ENCODE measurements around the gene IMMP2L. TPM values are rescaled to one million over a fixed set of nuclear protein-coding genes. Genes with fewer than 3 reads are reported as not detected.
A peak's percentile ranks its signal among the peaks of the same experiment; 100 is the strongest.

The IMMP2L gene
- total RNA-seq, 4 donors from 2014 or later = 2.6 to 69.1 (median 34.7) TPM

DNA sequence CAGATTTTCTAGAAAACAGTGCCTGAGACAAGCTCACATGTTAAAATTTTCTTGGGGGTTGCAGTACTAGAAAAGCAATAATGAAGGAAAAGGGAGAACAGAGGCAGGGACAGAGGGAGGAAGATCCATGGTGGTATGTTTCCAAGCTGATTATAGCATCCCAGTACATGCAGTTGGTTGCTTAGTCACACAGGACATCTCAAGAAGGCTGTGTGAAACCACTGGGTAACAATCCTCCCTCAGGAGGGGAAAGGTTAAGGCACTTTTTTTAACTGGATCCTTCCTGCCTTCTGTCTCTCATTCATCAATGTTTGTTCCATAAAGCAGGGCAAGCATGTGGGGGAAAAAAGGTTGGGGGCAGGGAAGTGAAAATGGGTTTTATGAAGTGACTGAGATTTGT, 6.1 kb upstream of the IMMP2L start:
- H3K27me3 ChIP-seq = no peaks in the 10 kb centered on the region
- intact Hi-C loops (cut with DNase I; ENCODE audit: low total_unique reads) = no loop called here
- no peaks in the 10 kb centered on the region for H3K36me3 ChIP-seq
- DNase-seq = no peak
- no peaks in the 10 kb centered on the region for H3K4me1 ChIP-seq
- TF ChIP-seq, protein P1, sequence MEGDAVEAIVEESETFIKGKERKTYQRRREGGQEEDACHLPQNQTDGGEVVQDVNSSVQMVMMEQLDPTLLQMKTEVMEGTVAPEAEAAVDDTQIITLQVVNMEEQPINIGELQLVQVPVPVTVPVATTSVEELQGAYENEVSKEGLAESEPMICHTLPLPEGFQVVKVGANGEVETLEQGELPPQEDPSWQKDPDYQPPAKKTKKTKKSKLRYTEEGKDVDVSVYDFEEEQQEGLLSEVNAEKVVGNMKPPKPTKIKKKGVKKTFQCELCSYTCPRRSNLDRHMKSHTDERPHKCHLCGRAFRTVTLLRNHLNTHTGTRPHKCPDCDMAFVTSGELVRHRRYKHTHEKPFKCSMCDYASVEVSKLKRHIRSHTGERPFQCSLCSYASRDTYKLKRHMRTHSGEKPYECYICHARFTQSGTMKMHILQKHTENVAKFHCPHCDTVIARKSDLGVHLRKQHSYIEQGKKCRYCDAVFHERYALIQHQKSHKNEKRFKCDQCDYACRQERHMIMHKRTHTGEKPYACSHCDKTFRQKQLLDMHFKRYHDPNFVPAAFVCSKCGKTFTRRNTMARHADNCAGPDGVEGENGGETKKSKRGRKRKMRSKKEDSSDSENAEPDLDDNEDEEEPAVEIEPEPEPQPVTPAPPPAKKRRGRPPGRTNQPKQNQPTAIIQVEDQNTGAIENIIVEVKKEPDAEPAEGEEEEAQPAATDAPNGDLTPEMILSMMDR (IDR thresholded peaks at IDR 0.05) = no peak
- TF ChIP-seq POLR2A (IDR thresholded peaks at IDR 0.05) = no peak
- H3K27ac ChIP-seq = no peak overlapping the region
- H3K9me3 ChIP-seq = no peaks in the 10 kb centered on the region
- no peak overlapping the region for H3K4me3 ChIP-seq

DNA sequence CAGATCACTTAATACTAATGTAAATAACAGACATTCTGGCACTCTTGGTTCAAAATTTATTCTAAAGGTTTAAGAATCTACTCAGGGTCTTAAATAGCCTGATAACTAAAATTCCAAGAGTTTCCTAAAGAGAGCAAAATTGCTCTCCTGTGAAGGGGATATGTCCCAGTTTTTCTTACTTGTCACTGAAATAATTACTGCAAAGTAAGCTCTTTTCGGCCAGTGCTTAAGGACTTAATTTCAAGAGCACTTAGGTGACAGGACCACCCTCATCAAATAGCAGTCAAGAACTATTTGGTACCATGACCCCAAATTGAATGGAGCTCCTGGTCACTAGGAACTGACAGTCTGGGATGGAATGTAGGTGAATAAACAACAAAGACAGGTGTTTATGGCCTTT, 1.8 kb upstream of the IMMP2L start:
- TF ChIP-seq, protein P1 (IDR thresholded peaks at IDR 0.05) = no peak
- no peak for TF ChIP-seq POLR2A (IDR thresholded peaks at IDR 0.05)
- Histone ChIP-seq H3K27ac (no peak overlapping the region), H3K36me3 (no peaks in the 10 kb centered on the region), H3K9me3 (no peaks in the 10 kb centered on the region), H3K4me1 (peaks cover 0 to 5% of the 10 kb centered on the region in 2 donors), H3K27me3 (no peaks in the 10 kb centered on the region), H3K4me3 (no peak overlapping the region)
- intact Hi-C loops (cut with DNase I; ENCODE audit: low total_unique reads) = no loop called here
- no peak for DNase-seq

DNA sequence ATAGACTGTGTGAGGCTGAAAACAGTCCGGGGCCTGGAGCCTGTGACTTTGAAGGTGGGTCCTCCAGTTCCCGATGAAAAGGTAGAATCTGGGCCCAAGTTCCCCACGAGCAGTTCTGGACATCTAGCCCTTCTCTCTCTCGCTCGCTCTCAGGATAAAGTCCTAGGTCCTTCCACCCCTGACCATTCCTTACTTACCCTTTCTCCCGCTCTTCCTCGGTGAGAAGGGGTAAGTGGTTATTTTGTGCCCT, 713 bp downstream of the IMMP2L start:
- Histone ChIP-seq H3K27me3 (no peaks in the 10 kb centered on the region), H3K36me3 (no peaks in the 10 kb centered on the region), H3K27ac (peak overlapping the region; percentile 84 to 96), H3K4me3 (peak overlapping the region; percentile 62 to 99), H3K9me3 (no peaks in the 10 kb centered on the region), H3K4me1 (peaks cover 0 to 9% of the 10 kb centered on the region in 2 donors)
- intact Hi-C loops (cut with DNase I; ENCODE audit: low total_unique reads) = no loop called here
- no peak for DNase-seq
- TF ChIP-seq, protein P1 (IDR thresholded peaks at IDR 0.05) = no peak
- no peak for TF ChIP-seq POLR2A (IDR thresholded peaks at IDR 0.05)

DNA sequence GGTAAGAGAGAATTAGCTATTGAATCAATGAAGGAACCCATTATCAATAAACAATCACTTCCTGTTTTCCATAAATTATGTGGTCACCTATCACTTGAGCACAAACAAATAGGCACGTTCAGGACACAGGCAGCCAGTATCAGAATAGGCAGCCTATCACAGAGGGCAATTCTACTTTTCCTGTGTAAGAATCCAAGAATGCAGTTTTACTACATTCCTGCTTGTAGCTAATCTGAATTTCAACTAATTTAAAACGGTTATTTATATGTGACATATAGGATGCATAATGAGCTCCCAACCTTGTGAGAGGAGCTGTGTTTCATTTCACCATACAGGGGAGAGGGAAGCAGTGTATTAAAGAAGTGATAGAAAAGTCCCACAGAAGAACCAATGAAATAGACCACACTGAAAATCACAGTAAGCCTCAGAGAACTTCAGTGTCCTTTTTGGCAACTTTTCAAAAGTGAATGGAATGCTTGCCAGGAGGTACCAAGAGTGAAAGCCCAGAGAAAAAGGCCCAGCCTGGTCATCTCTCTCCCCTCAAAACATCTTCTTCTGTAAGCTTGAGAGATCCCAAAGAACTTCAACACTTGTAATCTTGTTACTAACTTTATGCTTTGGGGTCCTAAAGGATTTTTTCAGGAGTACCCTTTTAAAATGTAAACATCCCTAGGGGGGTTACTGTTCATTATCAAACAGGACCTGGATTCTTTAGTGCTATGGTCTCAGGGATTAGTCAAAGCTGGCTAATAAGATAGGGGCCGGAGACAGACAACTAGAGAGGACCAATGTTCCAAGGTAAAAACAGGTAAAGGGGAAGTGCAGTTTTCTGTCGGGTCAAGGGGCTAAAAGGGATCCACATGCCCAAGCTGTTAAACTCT, 1.3 kb downstream of the IMMP2L start:
- Histone ChIP-seq H3K4me3 (peak overlapping the region; percentile 62 to 99), H3K4me1 (peaks cover 0 to 9% of the 10 kb centered on the region in 2 donors), H3K36me3 (no peaks in the 10 kb centered on the region), H3K9me3 (no peaks in the 10 kb centered on the region), H3K27ac (peak overlapping the region; percentile 84 to 96), H3K27me3 (no peaks in the 10 kb centered on the region)
- TF ChIP-seq, protein P1 (IDR thresholded peaks at IDR 0.05) = no peak
- TF ChIP-seq POLR2A (IDR thresholded peaks at IDR 0.05) = no peak
- DNase-seq = no peak
- intact Hi-C loops (cut with DNase I; ENCODE audit: low total_unique reads) = no loop called here

DNA sequence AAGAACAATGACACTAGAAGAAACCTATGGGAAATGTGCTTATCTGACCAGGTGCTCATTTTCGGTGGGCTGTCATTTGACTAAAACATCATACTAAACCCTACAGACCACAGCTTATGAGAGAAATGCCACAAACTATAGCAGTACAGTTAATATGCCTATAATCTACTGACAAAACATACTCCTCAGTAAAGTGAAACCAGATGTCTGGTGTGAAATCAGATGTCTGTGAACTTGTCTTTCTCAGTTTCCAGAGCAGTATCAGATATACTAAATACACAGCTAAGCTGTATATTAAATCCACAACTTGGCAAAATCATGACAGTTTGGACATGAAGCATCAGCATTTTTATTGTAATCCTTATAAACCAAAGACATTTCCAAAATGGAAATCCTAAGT, 3.3 kb downstream of the IMMP2L start:
- peaks cover 0 to 9% of the 10 kb centered on the region in 2 donors for H3K4me1 ChIP-seq
- no peaks in the 10 kb centered on the region for H3K27me3 ChIP-seq
- H3K4me3 ChIP-seq = no peak overlapping the region
- intact Hi-C loops (cut with DNase I; ENCODE audit: low total_unique reads) = no loop called here
- no peak for DNase-seq
- no peaks in the 10 kb centered on the region for H3K36me3 ChIP-seq
- no peak for TF ChIP-seq POLR2A (IDR thresholded peaks at IDR 0.05)
- TF ChIP-seq, protein P1 (IDR thresholded peaks at IDR 0.05) = no peak
- H3K27ac ChIP-seq = no peak overlapping the region
- no peaks in the 10 kb centered on the region for H3K9me3 ChIP-seq

Measured in uterus (tissue), 4 donors.